Right kidney (tissue), 1 donor: ENCODE measurements around the gene PRMT1.
"Not testable (repeated sequence)": the region's sequence is repeated elsewhere in the genome, so short reads cannot be mapped to it uniquely, and the experiment has no call there.

Source experiments
- DNase-seq: peaks from one replicate; pipeline ENCODE4 v3.0.0-alpha.2; 2016

Gene PRMT1

GRCh38 chr19:49718991-49719390 lies 41.9 kb downstream of the PRMT1 start:
- no peak for DNase-seq

- DNase-seq: not testable (repeated sequence)
These were observed 42.3 kb downstream of the PRMT1 start for GRCh38 chr19:49719420-49719819.

- no peak for DNase-seq
These were observed 50.4 kb downstream of the PRMT1 start for GRCh38 chr19:49727217-49728030.

- DNase-seq: no peak
These were observed 53.1 kb downstream of the PRMT1 start for GRCh38 chr19:49730166-49730565.
